SK-N-MC (cell line): ENCODE data around the gene RPL31.

Source experiments
- EZH2 ChIP-seq: fragments of 200-600 bp; sonication (generic); IDR thresholded peaks from one replicate; pipeline ENCODE4 v1.6.1; 2017; ENCODE audit warnings: antibody characterized with exemption
- FOXP2 ChIP-seq: optimal IDR thresholded peaks from 2 replicates; pipeline ENCODE3; 2011; ENCODE audit warnings: mild to moderate bottlenecking, moderate library complexity; ENCODE audit not compliant: insufficient read depth; ENCODE audit errors: extremely low read length, control extremely low read depth
- POLR2AphosphoS5 ChIP-seq: IDR thresholded peaks from 2 replicates; pipeline ENCODE4 v1.6.1; 2012; ENCODE audit warnings: mild to moderate bottlenecking, low read depth, low read length, borderline replicate concordance

- TF ChIP-seq POLR2AphosphoS5, result no peak; the same call in 1 of the 2 replicates
- no peak for TF ChIP-seq EZH2
- TF ChIP-seq FOXP2, result no peak
Measured at GRCh38 chr2:101003278-101003775, 1.2 kb downstream of the RPL31 start.
